CD4-positive, alpha-beta T cell treated with Interleukin-10 for 1 hour (primary cell): ENCODE results near the gene CAPN7.

Experiments used
- DNase-seq: peaks from one replicate; pipeline ENCODE4 v3.0.0-alpha.2; 2020

CAPN7 gene

DNA sequence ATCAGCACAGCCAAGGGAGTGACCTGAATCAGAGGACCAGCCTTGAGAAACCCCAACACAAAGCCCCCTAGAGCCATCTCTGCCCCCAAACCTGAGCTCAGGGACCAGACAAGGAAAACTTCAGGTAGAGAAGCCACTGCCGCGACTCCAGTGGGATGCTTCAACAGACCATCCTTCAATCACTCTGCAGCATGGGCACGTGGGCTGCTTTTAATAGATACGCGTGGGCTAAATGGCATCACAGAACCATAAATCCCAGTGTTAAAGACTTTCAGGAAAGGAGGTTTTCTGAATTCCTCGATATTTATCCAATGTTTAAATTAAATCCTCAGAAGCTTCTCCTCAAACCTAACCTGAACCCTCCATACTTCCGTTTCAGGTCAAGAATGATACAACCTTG lies 95.7 kb downstream of the CAPN7 start:
- DNase-seq: no peak
